ENCODE results near the gene VPS37C. TPM values are rescaled to one million over a fixed set of nuclear protein-coding genes. Genes with fewer than 3 reads are reported as not detected.
A peak's percentile ranks its signal among the peaks of the same experiment; 100 is the strongest.

VPS37C gene
- total and polyA plus RNA-seq, 10 of the 15 experiments (the other 5 are each of a cell fraction or from before 2014, with no cell fraction given) = 0.39 to 16.5 (median 7.8) TPM

DNA sequence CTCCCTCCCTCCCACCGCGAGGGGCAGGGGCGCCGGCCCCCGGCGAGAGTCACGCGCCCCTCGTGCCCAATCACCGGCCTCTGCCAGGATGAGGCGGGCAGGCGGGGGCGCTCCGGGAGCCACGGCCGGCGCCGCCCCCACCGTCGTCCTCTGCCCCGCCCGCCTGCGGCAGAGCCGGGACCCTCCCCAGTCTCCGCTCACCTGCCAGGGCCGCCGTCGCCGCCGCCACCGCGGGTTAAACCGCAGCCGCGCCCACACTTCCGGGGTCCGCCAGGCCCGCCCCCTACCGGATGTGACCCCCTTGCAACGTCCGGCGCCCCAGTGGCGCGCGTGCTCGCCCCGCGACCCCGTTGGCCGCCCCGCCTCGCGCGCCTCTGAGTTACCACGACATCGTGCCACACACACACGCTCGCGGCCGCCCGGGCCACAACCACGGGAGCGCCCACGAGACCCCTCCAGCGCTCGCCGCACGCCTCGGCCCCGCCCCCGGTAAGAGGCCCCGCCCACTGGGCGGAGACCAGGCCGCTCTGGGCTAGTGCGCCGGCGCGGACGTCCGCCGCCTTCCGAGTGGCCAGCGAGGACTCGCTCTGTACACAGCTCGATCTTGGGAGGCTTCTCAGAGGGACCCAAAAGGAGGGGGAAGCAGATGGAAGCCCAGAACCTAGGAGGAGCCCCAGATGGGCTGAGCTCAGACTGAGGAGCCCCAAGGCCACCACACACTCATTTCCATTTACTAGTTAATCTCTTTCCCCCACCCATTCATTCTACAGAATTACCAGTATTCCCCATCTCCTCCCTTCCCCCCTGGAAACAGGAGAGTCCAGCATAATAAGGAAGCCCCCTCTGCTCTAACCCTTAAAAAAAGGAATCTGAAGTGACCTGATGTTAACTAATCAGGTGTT is at the start of gene VPS37C (continued):
- peak; percentile 75 for TF ChIP-seq STAT1 (conservative IDR thresholded peaks at IDR 0.05)
- TF ChIP-seq JUNB (IDR thresholded peaks at IDR 0.05) = no peak
- TF ChIP-seq NFYA (IDR thresholded peaks at IDR 0.05; ENCODE audit: borderline replicate concordance, low read depth, low read length) = no peak
- no peak for TF ChIP-seq SUPT20H (IDR thresholded peaks at IDR 0.05; ENCODE audit: borderline replicate concordance, control insufficient read depth, low read depth, low read length)
- 0 out of 2 replicates have a peak, but pooled peaks have one; percentile 65 for TF ChIP-seq RCOR1 (conservative IDR thresholded peaks at IDR 0.05; ENCODE audit: low read depth, low read length)
- TF ChIP-seq KDM1A (IDR thresholded peaks at IDR 0.05; ENCODE audit: borderline replicate concordance) = no peak
- TF ChIP-seq ZNF207 (IDR thresholded peaks at IDR 0.05; ENCODE audit: borderline replicate concordance) = peak; percentile 93
- peak; percentile 97 for TF ChIP-seq DPF2 (IDR thresholded peaks at IDR 0.05)
- peak; percentile 54 for TF ChIP-seq SMAD1 (IDR thresholded peaks at IDR 0.05; ENCODE audit: low read depth, partially characterized antibody)
- TF ChIP-seq HDAC2 (IDR thresholded peaks at IDR 0.05) = no peak; the same call in 1 of the 2 replicates
- TF ChIP-seq, protein P1, sequence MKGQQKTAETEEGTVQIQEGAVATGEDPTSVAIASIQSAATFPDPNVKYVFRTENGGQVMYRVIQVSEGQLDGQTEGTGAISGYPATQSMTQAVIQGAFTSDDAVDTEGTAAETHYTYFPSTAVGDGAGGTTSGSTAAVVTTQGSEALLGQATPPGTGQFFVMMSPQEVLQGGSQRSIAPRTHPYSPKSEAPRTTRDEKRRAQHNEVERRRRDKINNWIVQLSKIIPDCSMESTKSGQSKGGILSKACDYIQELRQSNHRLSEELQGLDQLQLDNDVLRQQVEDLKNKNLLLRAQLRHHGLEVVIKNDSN (IDR thresholded peaks at IDR 0.05; ENCODE audit: borderline replicate concordance, extremely low read length, insufficient read depth, low read depth, low read length) = peak; percentile 95
- TF ChIP-seq, protein P2, sequence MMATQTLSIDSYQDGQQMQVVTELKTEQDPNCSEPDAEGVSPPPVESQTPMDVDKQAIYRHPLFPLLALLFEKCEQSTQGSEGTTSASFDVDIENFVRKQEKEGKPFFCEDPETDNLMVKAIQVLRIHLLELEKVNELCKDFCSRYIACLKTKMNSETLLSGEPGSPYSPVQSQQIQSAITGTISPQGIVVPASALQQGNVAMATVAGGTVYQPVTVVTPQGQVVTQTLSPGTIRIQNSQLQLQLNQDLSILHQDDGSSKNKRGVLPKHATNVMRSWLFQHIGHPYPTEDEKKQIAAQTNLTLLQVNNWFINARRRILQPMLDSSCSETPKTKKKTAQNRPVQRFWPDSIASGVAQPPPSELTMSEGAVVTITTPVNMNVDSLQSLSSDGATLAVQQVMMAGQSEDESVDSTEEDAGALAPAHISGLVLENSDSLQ (IDR thresholded peaks at IDR 0.05) = no peak
- TF ChIP-seq RBBP5 (conservative IDR thresholded peaks at IDR 0.05) = no peak
- TF ChIP-seq, protein P3, sequence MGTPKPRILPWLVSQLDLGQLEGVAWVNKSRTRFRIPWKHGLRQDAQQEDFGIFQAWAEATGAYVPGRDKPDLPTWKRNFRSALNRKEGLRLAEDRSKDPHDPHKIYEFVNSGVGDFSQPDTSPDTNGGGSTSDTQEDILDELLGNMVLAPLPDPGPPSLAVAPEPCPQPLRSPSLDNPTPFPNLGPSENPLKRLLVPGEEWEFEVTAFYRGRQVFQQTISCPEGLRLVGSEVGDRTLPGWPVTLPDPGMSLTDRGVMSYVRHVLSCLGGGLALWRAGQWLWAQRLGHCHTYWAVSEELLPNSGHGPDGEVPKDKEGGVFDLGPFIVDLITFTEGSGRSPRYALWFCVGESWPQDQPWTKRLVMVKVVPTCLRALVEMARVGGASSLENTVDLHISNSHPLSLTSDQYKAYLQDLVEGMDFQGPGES (IDR thresholded peaks at IDR 0.05) = 0 out of 2 replicates have a peak, but pooled peaks have one; percentile 37
- TF ChIP-seq RAD51 (IDR thresholded peaks at IDR 0.05) = no peak
- TF ChIP-seq, protein P4, sequence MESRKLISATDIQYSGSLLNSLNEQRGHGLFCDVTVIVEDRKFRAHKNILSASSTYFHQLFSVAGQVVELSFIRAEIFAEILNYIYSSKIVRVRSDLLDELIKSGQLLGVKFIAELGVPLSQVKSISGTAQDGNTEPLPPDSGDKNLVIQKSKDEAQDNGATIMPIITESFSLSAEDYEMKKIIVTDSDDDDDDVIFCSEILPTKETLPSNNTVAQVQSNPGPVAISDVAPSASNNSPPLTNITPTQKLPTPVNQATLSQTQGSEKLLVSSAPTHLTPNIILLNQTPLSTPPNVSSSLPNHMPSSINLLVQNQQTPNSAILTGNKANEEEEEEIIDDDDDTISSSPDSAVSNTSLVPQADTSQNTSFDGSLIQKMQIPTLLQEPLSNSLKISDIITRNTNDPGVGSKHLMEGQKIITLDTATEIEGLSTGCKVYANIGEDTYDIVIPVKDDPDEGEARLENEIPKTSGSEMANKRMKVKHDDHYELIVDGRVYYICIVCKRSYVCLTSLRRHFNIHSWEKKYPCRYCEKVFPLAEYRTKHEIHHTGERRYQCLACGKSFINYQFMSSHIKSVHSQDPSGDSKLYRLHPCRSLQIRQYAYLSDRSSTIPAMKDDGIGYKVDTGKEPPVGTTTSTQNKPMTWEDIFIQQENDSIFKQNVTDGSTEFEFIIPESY (IDR thresholded peaks at IDR 0.05) = peak; percentile 56; the same call in 1 of the 2 replicates
- TF ChIP-seq, protein P5, sequence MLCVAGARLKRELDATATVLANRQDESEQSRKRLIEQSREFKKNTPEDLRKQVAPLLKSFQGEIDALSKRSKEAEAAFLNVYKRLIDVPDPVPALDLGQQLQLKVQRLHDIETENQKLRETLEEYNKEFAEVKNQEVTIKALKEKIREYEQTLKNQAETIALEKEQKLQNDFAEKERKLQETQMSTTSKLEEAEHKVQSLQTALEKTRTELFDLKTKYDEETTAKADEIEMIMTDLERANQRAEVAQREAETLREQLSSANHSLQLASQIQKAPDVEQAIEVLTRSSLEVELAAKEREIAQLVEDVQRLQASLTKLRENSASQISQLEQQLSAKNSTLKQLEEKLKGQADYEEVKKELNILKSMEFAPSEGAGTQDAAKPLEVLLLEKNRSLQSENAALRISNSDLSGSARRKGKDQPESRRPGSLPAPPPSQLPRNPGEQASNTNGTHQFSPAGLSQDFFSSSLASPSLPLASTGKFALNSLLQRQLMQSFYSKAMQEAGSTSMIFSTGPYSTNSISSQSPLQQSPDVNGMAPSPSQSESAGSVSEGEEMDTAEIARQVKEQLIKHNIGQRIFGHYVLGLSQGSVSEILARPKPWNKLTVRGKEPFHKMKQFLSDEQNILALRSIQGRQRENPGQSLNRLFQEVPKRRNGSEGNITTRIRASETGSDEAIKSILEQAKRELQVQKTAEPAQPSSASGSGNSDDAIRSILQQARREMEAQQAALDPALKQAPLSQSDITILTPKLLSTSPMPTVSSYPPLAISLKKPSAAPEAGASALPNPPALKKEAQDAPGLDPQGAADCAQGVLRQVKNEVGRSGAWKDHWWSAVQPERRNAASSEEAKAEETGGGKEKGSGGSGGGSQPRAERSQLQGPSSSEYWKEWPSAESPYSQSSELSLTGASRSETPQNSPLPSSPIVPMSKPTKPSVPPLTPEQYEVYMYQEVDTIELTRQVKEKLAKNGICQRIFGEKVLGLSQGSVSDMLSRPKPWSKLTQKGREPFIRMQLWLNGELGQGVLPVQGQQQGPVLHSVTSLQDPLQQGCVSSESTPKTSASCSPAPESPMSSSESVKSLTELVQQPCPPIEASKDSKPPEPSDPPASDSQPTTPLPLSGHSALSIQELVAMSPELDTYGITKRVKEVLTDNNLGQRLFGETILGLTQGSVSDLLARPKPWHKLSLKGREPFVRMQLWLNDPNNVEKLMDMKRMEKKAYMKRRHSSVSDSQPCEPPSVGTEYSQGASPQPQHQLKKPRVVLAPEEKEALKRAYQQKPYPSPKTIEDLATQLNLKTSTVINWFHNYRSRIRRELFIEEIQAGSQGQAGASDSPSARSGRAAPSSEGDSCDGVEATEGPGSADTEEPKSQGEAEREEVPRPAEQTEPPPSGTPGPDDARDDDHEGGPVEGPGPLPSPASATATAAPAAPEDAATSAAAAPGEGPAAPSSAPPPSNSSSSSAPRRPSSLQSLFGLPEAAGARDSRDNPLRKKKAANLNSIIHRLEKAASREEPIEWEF (IDR thresholded peaks at IDR 0.05; ENCODE audit: insufficient replicate concordance, low read depth, low read length) = no peak
- TF ChIP-seq NR2F1 (conservative IDR thresholded peaks at IDR 0.05) = peak; percentile 97
- peak; percentile 98 for TF ChIP-seq BACH1 (IDR thresholded peaks at IDR 0.05; ENCODE audit: borderline replicate concordance)

Measured in GM12878 (cell line).